Testis (tissue), 3 donors: ENCODE measurements around the gene MIX23. TPM values are rescaled to one million over a fixed set of nuclear protein-coding genes. Genes with fewer than 3 reads are reported as not detected.

Source experiments
- DNase-seq: peaks from one replicate; pipeline ENCODE4 v3.0.0-alpha.2; 2019
- H3K27ac ChIP-seq, 2 donors: fragments of 200-600 bp; sonication (generic); one replicate each; pipeline ENCODE4 v1.5.1; 2019
- H3K27me3 ChIP-seq: fragments of 200-600 bp; sonication (generic); one replicate; pipeline ENCODE4 v1.5.1; 2019
- H3K36me3 ChIP-seq: fragments of 200-600 bp; sonication (generic); one replicate; pipeline ENCODE4 v1.5.1; 2017; ENCODE audit warnings: low read depth; ENCODE audit errors: missing control alignments
- H3K4me1 ChIP-seq: fragments of 200-600 bp; sonication (generic); one replicate; pipeline ENCODE4 v1.5.1; 2019
- H3K4me3 ChIP-seq, 2 donors: fragments of 200-600 bp; sonication (generic); one replicate each; pipeline ENCODE4 v1.5.1; 2017 to 2019
- H3K9me3 ChIP-seq: fragments of 200-600 bp; sonication (generic); one replicate; pipeline ENCODE4 v1.5.1; 2017
- POLR2A ChIP-seq: fragments of 450-650 bp; IDR thresholded peaks from one replicate; pipeline ENCODE4 v1.6.1; 2017; ENCODE audit warnings: antibody characterized with exemption, mild to moderate bottlenecking, moderate library complexity
- WGBS, 2 donors: methylation state at CpG; one replicate each; pipeline ENCODE4 v1.1.5; 2018; 5-methylcytosine and 5-hydroxymethylcytosine counted together
- intact Hi-C: fragments of 100-400 bp; cut with DNase I; formaldehyde crosslinking; loops from one replicate; pipeline ENCODE4 v1.15.1; 2023; ENCODE audit warnings: low total_unique reads
- polyA plus RNA-seq: library from polyadenylated mRNA; stranded (reverse); fragments of 350-450 nt; fragmentation: Illumina TruSeq; extraction: RNeasy Lipid Tissue Mini Kit (QIAGEN cat#74804); gene quantifications from one replicate; pipeline ENCODE4 v1.2.3, GENCODE V29; 2014; ENCODE audit warnings: low read depth, low replicate concordance; ENCODE audit not compliant: insufficient read depth
- total RNA-seq, 2 donors: library from RNA; depleted of rRNA; stranded (reverse); fragments of >200 nt; gene quantifications; one replicate each; pipeline ENCODE4 v1.2.3, GENCODE V29; 2016
- TF ChIP-seq, protein P1 (sequence below), 3 experiments: fragments of 450-650 bp in 2 of 3; fragments of 200-600 bp in 1 of 3; sonication (generic) in 1 of 3; IDR thresholded peaks; one replicate each; pipeline ENCODE4 v1.5.1; 2016 to 2019; ENCODE audit warnings: antibody characterized with exemption in 3 of 3, mild to moderate bottlenecking in 2 of 3, moderate library complexity in 1 of 3

The MIX23 gene
- total and polyA plus RNA-seq, 3 donors from 2014 or later, result 19.3 to 21.0 (median 19.9) TPM

DNA sequence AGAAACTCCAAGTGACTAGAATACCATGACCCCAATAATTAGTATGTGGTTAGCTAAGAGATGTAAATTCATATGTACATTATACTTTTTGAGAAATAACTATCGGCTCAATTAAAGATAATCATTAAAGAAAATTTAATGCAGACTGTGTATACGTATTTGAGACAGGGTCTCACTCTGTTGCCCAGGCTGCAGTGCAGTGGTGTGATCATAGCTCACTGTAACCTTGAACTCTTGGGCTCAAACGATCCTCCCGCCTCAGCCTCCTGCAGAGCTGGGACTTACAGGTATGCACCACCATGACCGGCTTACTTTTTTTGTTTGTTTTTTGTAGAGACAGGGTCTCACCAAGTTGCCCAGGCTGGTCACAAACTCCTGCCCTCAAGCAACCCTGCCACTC lies 66.7 kb downstream of the MIX23 start:
- Histone ChIP-seq H3K4me3 (no peak overlapping the region), H3K36me3 (no peaks in the 10 kb centered on the region), H3K4me1 (no peaks in the 10 kb centered on the region), H3K9me3 (no peaks in the 10 kb centered on the region), H3K27ac (no peak overlapping the region), H3K27me3 (no peaks in the 10 kb centered on the region)
- 70 to 77% methylated on average over 5 of the region's 5 CpGs for WGBS, 2 donors
- intact Hi-C loops, result no loop called here
- TF ChIP-seq POLR2A, result no peak
- TF ChIP-seq, protein P1, sequence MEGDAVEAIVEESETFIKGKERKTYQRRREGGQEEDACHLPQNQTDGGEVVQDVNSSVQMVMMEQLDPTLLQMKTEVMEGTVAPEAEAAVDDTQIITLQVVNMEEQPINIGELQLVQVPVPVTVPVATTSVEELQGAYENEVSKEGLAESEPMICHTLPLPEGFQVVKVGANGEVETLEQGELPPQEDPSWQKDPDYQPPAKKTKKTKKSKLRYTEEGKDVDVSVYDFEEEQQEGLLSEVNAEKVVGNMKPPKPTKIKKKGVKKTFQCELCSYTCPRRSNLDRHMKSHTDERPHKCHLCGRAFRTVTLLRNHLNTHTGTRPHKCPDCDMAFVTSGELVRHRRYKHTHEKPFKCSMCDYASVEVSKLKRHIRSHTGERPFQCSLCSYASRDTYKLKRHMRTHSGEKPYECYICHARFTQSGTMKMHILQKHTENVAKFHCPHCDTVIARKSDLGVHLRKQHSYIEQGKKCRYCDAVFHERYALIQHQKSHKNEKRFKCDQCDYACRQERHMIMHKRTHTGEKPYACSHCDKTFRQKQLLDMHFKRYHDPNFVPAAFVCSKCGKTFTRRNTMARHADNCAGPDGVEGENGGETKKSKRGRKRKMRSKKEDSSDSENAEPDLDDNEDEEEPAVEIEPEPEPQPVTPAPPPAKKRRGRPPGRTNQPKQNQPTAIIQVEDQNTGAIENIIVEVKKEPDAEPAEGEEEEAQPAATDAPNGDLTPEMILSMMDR (IDR thresholded peaks at IDR 0.05), result no peak
- DNase-seq, result no peak

DNA sequence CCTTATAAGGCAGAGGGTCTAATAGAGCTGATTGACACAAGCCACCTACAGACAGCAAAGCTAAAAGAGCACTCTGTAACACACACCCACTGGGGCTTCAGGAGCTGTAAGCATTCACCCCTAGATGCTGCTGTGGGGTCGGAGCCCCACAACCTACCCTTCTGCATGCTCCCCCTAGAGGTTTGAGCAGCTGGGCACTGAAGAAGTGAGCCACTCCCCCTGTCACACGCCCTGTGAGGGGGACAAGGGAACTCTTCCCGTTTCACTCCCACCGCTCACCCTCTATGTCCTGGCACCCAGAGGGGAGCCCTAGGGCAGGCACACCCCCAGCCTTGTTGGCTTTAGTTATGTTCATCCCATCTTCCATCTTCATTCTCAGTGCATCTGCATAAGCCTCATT lies 67.4 kb downstream of the MIX23 start:
- TF ChIP-seq, protein P1 (IDR thresholded peaks at IDR 0.05), result no peak
- no peak for TF ChIP-seq POLR2A
- Histone ChIP-seq H3K9me3 (no peaks in the 10 kb centered on the region), H3K36me3 (no peaks in the 10 kb centered on the region), H3K4me1 (no peaks in the 10 kb centered on the region), H3K27me3 (no peaks in the 10 kb centered on the region), H3K27ac (no peak overlapping the region), H3K4me3 (no peak overlapping the region)
- intact Hi-C loops, result no loop called here
- no peak for DNase-seq
- WGBS, 2 donors, result 34 to 58% methylated on average over 4 of the region's 4 CpGs

DNA sequence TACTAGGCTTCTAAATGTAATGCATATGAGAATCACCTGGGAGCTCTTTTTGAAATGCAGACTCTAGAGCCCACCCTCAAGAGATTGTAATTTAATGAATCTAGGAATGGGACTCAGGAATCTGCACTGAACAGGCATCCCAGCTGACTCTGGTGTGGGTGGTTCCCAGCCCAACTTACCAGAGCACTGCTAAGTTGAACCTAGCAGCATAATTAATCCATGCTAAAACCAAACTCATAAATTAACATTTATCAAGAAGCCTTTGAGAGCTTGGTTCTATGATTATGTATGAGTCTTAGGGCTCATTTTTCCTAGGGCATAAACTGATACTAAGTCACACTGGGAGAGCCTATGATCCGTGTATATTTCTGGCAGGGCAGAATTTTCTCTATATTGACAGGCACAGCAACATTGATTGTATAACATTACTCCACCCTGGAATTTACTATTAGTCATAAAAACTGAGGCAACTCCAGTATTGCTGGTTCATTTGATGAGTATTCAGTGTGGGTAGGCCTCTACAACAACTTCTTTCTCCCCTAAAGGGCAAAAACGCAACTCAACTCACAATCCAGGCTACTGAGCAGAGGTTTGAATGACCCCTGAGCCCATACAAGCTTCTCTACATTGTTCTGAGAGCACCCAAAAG lies 68.7 kb downstream of the MIX23 start:
- H3K36me3 ChIP-seq, result no peaks in the 10 kb centered on the region
- no peak overlapping the region for H3K4me3 ChIP-seq
- TF ChIP-seq, protein P1 (IDR thresholded peaks at IDR 0.05), result no peak
- TF ChIP-seq POLR2A, result no peak
- H3K27ac ChIP-seq, result no peak overlapping the region
- WGBS, 2 donors, result 74 to 85% methylated on average over 2 of the region's 2 CpGs
- H3K27me3 ChIP-seq, result no peaks in the 10 kb centered on the region
- intact Hi-C loops, result no loop called here
- no peak for DNase-seq
- no peaks in the 10 kb centered on the region for H3K4me1 ChIP-seq
- H3K9me3 ChIP-seq, result no peaks in the 10 kb centered on the region

GRCh38 chr3:122313281-122313680 lies 69.8 kb downstream of the MIX23 start:
- intact Hi-C loops, result no loop called here
- Histone ChIP-seq H3K4me3 (no peak overlapping the region), H3K27me3 (no peaks in the 10 kb centered on the region), H3K4me1 (no peaks in the 10 kb centered on the region), H3K9me3 (no peaks in the 10 kb centered on the region), H3K36me3 (no peaks in the 10 kb centered on the region), H3K27ac (no peak overlapping the region)
- TF ChIP-seq POLR2A, result no peak
- TF ChIP-seq, protein P1 (IDR thresholded peaks at IDR 0.05), result no peak
- DNase-seq, result no peak
- WGBS, 2 donors, result 76 to 93% methylated on average over 3 of the region's 3 CpGs

DNA sequence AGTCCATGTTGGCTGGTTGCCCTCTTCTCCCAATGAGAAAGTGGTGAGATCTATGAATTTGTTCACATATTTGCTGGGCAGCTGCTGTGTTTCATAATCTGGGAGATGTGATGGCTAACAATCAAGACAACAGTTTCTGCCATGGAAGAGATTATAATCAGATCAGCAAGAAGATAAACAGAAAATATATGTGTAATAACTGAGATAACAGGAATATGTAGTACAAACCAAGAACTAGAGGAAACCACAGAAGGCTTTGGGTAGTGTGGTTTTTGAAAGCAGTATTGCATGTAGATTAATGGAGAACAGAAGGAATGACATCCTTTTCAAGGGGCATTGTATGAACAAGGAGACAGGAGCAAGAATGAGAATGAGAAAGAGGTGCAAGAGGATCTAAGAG lies 70.2 kb downstream of the MIX23 start:
- TF ChIP-seq POLR2A, result no peak
- TF ChIP-seq, protein P1 (IDR thresholded peaks at IDR 0.05), result no peak
- Histone ChIP-seq H3K36me3 (no peaks in the 10 kb centered on the region), H3K27ac (no peak overlapping the region), H3K4me3 (no peak overlapping the region), H3K4me1 (no peaks in the 10 kb centered on the region), H3K27me3 (no peaks in the 10 kb centered on the region), H3K9me3 (no peaks in the 10 kb centered on the region)
- intact Hi-C loops, result no loop called here
- no peak for DNase-seq
